ENCODE data around the gene VANGL1. TPM values are rescaled to one million over a fixed set of nuclear protein-coding genes. Genes with fewer than 3 reads are reported as not detected.

Gene VANGL1
- total and polyA plus RNA-seq, 2 of the 13 experiments (the other 11 are each of a cell fraction or from before 2014, with no cell fraction given) = 5.3 to 9.4 TPM

DNA sequence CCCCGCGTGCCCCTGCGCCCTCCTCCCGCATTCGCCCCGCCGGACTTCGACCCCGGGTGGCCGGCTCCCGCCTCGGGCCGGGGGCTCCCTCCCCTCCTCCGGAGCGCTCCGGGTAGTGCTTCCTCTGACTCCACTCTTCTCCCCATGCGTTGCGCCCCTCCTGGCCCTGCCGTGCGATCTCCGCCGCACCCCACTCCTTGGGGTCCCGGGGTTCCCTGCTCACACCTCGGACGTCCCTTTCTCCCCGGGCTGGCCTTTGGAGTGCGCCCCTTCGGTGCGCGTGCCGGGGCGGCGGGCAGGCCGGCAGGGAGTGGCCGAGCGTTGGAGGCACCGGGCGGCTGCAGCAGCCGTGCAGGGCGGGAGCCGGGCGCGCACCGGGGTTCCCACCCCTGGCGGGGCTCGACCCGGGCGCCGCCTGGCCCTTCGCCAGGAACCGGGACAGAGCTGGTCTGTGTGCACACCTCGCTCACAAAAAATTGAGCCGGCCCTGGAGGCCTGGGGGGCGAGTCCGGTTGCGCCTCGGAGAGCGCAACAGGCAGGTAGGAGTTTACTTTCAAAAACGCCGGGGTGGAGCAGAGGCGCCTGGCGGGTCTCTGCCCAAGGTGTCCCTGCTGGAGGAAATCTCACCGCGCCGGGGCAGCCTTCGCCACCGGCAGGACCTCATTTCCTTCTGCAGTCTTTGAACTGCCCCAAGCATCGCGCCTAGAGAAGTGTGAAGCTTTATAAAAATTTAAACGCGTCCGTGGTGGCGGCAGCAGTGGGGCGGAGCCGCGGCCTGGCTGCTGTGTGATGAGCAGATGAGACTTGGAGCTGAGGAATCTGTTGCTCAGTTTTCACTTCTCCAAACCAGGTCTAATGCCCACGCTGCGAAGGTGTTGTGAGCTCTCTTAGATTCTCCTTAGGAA is 650 bp downstream of the VANGL1 start (continued):
- TF ChIP-seq, protein P1, sequence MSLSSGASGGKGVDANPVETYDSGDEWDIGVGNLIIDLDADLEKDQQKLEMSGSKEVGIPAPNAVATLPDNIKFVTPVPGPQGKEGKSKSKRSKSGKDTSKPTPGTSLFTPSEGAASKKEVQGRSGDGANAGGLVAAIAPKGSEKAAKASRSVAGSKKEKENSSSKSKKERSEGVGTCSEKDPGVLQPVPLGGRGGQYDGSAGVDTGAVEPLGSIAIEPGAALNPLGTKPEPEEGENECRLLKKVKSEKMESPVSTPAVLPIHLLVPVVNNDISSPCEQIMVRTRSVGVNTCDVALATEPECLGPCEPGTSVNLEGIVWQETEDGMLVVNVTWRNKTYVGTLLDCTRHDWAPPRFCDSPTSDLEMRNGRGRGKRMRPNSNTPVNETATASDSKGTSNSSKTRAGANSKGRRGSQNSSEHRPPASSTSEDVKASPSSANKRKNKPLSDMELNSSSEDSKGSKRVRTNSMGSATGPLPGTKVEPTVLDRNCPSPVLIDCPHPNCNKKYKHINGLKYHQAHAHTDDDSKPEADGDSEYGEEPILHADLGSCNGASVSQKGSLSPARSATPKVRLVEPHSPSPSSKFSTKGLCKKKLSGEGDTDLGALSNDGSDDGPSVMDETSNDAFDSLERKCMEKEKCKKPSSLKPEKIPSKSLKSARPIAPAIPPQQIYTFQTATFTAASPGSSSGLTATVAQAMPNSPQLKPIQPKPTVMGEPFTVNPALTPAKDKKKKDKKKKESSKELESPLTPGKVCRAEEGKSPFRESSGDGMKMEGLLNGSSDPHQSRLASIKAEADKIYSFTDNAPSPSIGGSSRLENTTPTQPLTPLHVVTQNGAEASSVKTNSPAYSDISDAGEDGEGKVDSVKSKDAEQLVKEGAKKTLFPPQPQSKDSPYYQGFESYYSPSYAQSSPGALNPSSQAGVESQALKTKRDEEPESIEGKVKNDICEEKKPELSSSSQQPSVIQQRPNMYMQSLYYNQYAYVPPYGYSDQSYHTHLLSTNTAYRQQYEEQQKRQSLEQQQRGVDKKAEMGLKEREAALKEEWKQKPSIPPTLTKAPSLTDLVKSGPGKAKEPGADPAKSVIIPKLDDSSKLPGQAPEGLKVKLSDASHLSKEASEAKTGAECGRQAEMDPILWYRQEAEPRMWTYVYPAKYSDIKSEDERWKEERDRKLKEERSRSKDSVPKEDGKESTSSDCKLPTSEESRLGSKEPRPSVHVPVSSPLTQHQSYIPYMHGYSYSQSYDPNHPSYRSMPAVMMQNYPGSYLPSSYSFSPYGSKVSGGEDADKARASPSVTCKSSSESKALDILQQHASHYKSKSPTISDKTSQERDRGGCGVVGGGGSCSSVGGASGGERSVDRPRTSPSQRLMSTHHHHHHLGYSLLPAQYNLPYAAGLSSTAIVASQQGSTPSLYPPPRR (CRISPR knock-in tag; IDR thresholded peaks at IDR 0.05; ENCODE audit: borderline replicate concordance) = no peak
- TF ChIP-seq PPARG (CRISPR knock-in tag; conservative IDR thresholded peaks at IDR 0.05) (no peak), RAD51 (IDR thresholded peaks at IDR 0.05; ENCODE audit: borderline replicate concordance) (no peak), GTF2F1 (IDR thresholded peaks at IDR 0.05; ENCODE audit: low read length) (no peak), NR2F6 (IDR thresholded peaks at IDR 0.05) (no peak), NR2F6 (CRISPR knock-in tag; IDR thresholded peaks at IDR 0.05) (no peak), NKX3-1 (CRISPR knock-in tag; IDR thresholded peaks at IDR 0.05) (no peak), ELF4 (CRISPR knock-in tag; IDR thresholded peaks at IDR 0.05; ENCODE audit: borderline replicate concordance) (no peak), RARG (CRISPR knock-in tag; IDR thresholded peaks at IDR 0.05; ENCODE audit: low read depth) (no peak), ZNF749 (CRISPR knock-in tag; IDR thresholded peaks at IDR 0.05; ENCODE audit: borderline replicate concordance) (no peak), PITX1 (CRISPR knock-in tag; IDR thresholded peaks at IDR 0.05) (no peak), SP5 (CRISPR knock-in tag; IDR thresholded peaks at IDR 0.05; ENCODE audit: borderline replicate concordance, low read depth) (no peak), KDM3A (CRISPR knock-in tag; IDR thresholded peaks at IDR 0.05; ENCODE audit: low read depth) (0 out of 2 replicates have a peak, but pooled peaks have one; percentile 28), NR1H2 (CRISPR knock-in tag; IDR thresholded peaks at IDR 0.05; ENCODE audit: borderline replicate concordance, low read depth) (no peak), ZFYVE20 (CRISPR knock-in tag; IDR thresholded peaks at IDR 0.05; ENCODE audit: borderline replicate concordance, low read depth) (no peak), SMARCE1 (IDR thresholded peaks at IDR 0.05; ENCODE audit: borderline replicate concordance) (no peak), AKAP8 (CRISPR knock-in tag; IDR thresholded peaks at IDR 0.05) (no peak)
- TF ChIP-seq, protein P2, sequence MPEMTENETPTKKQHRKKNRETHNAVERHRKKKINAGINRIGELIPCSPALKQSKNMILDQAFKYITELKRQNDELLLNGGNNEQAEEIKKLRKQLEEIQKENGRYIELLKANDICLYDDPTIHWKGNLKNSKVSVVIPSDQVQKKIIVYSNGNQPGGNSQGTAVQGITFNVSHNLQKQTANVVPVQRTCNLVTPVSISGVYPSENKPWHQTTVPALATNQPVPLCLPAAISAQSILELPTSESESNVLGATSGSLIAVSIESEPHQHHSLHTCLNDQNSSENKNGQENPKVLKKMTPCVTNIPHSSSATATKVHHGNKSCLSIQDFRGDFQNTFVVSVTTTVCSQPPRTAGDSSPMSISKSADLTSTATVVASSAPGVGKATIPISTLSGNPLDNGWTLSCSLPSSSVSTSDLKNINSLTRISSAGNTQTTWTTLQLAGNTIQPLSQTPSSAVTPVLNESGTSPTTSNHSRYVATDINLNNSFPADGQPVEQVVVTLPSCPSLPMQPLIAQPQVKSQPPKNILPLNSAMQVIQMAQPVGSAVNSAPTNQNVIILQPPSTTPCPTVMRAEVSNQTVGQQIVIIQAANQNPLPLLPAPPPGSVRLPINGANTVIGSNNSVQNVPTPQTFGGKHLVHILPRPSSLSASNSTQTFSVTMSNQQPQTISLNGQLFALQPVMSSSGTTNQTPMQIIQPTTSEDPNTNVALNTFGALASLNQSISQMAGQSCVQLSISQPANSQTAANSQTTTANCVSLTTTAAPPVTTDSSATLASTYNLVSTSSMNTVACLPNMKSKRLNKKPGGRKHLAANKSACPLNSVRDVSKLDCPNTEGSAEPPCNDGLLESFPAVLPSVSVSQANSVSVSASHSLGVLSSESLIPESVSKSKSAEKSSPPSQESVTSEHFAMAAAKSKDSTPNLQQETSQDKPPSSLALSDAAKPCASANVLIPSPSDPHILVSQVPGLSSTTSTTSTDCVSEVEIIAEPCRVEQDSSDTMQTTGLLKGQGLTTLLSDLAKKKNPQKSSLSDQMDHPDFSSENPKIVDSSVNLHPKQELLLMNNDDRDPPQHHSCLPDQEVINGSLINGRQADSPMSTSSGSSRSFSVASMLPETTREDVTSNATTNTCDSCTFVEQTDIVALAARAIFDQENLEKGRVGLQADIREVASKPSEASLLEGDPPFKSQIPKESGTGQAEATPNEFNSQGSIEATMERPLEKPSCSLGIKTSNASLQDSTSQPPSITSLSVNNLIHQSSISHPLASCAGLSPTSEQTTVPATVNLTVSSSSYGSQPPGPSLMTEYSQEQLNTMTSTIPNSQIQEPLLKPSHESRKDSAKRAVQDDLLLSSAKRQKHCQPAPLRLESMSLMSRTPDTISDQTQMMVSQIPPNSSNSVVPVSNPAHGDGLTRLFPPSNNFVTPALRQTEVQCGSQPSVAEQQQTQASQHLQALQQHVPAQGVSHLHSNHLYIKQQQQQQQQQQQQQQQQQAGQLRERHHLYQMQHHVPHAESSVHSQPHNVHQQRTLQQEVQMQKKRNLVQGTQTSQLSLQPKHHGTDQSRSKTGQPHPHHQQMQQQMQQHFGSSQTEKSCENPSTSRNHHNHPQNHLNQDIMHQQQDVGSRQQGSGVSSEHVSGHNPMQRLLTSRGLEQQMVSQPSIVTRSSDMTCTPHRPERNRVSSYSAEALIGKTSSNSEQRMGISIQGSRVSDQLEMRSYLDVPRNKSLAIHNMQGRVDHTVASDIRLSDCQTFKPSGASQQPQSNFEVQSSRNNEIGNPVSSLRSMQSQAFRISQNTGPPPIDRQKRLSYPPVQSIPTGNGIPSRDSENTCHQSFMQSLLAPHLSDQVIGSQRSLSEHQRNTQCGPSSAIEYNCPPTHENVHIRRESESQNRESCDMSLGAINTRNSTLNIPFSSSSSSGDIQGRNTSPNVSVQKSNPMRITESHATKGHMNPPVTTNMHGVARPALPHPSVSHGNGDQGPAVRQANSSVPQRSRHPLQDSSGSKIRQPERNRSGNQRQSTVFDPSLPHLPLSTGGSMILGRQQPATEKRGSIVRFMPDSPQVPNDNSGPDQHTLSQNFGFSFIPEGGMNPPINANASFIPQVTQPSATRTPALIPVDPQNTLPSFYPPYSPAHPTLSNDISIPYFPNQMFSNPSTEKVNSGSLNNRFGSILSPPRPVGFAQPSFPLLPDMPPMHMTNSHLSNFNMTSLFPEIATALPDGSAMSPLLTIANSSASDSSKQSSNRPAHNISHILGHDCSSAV (CRISPR knock-in tag; IDR thresholded peaks at IDR 0.05; ENCODE audit: borderline replicate concordance) = no peak
